ENCODE measurements around the gene SPOCD1.
"Not testable (repeated sequence)": the region's sequence is repeated elsewhere in the genome, so short reads cannot be mapped to it uniquely, and the experiment has no call there.

The SPOCD1 gene

GRCh38 chr1:31830065-31830464 lies 14.2 kb upstream of the SPOCD1 start:
- FAIRE-seq (no peak), DNase-seq (ENCODE audit: insufficient read length, low spot score) (no peak)

- DNase-seq (ENCODE audit: insufficient read length, low spot score) (no peak), FAIRE-seq (no peak)
These were observed 13.3 kb upstream of the SPOCD1 start for GRCh38 chr1:31828926-31829690.

GRCh38 chr1:31828341-31828740 lies 12.5 kb upstream of the SPOCD1 start:
- DNase-seq (ENCODE audit: insufficient read length, low spot score) = no peak
- FAIRE-seq = no peak

- DNase-seq (ENCODE audit: insufficient read length, low spot score) (no peak), FAIRE-seq (no peak)
These were observed 8.0 kb upstream of the SPOCD1 start for GRCh38 chr1:31823780-31824179.

GRCh38 chr1:31822766-31823165 lies 6.9 kb upstream of the SPOCD1 start:
- FAIRE-seq = no peak

GRCh38 chr1:31820196-31820595 lies 4.4 kb upstream of the SPOCD1 start:
- FAIRE-seq; DNase-seq (ENCODE audit: insufficient read length, low spot score): not testable (repeated sequence)

More at GRCh38 chr1:31822766-31823165, 6.9 kb upstream of the SPOCD1 start:
- DNase-seq (ENCODE audit: insufficient read length, low spot score) = no peak

GRCh38 chr1:31818206-31818605 lies 2.4 kb upstream of the SPOCD1 start:
- no peak for DNase-seq (ENCODE audit: insufficient read length, low spot score)
- FAIRE-seq = no peak

GRCh38 chr1:31816947-31817346 lies 1.1 kb upstream of the SPOCD1 start:
- DNase-seq (ENCODE audit: insufficient read length, low spot score); FAIRE-seq: not testable (repeated sequence)

- not testable (repeated sequence) for DNase-seq (ENCODE audit: insufficient read length, low spot score); FAIRE-seq
These were observed 679 bp upstream of the SPOCD1 start for GRCh38 chr1:31816501-31816900.

- FAIRE-seq = no peak
- DNase-seq (ENCODE audit: insufficient read length, low spot score) = no peak
These were observed 546 bp downstream of the SPOCD1 start for GRCh38 chr1:31815307-31815645.

GRCh38 chr1:31814631-31815306 lies 1.1 kb downstream of the SPOCD1 start:
- FAIRE-seq = no peak
- no peak for DNase-seq (ENCODE audit: insufficient read length, low spot score)

GRCh38 chr1:31814041-31814511 lies 1.7 kb downstream of the SPOCD1 start:
- no peak for DNase-seq (ENCODE audit: insufficient read length, low spot score)
- FAIRE-seq = no peak

GRCh38 chr1:31812158-31812829 lies 3.5 kb downstream of the SPOCD1 start:
- no peak for DNase-seq (ENCODE audit: insufficient read length, low spot score)
- FAIRE-seq = no peak

- DNase-seq (ENCODE audit: insufficient read length, low spot score) (no peak), FAIRE-seq (peak; percentile 16)
These were observed 4.2 kb downstream of the SPOCD1 start for GRCh38 chr1:31811605-31812004.

GRCh38 chr1:31809698-31810097 lies 6.1 kb downstream of the SPOCD1 start:
- no peak for FAIRE-seq

GRCh38 chr1:31807273-31808048 lies 8.4 kb downstream of the SPOCD1 start:
- no peak for DNase-seq (ENCODE audit: insufficient read length, low spot score)
- FAIRE-seq = no peak

More at GRCh38 chr1:31809698-31810097, 6.1 kb downstream of the SPOCD1 start:
- no peak for DNase-seq (ENCODE audit: insufficient read length, low spot score)

- DNase-seq (ENCODE audit: insufficient read length, low spot score) = no peak
- FAIRE-seq = no peak
These were observed 10.5 kb downstream of the SPOCD1 start for GRCh38 chr1:31805318-31805717.

- no peak for DNase-seq (ENCODE audit: insufficient read length, low spot score)
- no peak for FAIRE-seq
These were observed 11.7 kb downstream of the SPOCD1 start for GRCh38 chr1:31804098-31804497.

- FAIRE-seq (no peak), DNase-seq (ENCODE audit: insufficient read length, low spot score) (no peak)
These were observed 12.2 kb downstream of the SPOCD1 start for GRCh38 chr1:31803610-31804009.
